ENCODE measurements around the gene PSMD11. TPM values are rescaled to one million over a fixed set of nuclear protein-coding genes. Genes with fewer than 3 reads are reported as not detected.

Gene PSMD11
- total RNA-seq, 1 donor from 2014 or later, result 94.9 TPM

DNA sequence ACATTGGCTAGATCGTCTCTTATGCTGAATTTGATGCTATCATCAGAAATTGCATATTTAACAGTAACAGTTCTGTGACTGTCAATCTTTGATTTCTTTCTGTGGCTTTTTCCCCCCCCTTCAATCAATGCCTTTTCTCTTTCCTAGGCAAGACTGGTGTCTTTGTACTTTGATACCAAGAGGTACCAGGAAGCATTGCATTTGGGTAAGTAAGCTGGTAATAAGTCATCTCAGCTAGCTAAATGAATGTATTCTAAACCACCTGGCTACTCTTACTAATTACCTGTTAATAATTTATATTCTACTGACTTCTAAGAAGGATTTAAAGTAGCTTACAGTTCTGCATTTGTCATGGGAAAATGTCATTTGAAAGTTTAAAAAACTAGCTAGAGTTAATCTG, 20.1 kb downstream of the PSMD11 start:
- no peaks in the 10 kb centered on the region for H3K27me3 Mint-ChIP-seq (ENCODE audit: low read depth)
- no peaks in the 10 kb centered on the region for H3K9me3 Mint-ChIP-seq
- TF ChIP-seq, protein P1, sequence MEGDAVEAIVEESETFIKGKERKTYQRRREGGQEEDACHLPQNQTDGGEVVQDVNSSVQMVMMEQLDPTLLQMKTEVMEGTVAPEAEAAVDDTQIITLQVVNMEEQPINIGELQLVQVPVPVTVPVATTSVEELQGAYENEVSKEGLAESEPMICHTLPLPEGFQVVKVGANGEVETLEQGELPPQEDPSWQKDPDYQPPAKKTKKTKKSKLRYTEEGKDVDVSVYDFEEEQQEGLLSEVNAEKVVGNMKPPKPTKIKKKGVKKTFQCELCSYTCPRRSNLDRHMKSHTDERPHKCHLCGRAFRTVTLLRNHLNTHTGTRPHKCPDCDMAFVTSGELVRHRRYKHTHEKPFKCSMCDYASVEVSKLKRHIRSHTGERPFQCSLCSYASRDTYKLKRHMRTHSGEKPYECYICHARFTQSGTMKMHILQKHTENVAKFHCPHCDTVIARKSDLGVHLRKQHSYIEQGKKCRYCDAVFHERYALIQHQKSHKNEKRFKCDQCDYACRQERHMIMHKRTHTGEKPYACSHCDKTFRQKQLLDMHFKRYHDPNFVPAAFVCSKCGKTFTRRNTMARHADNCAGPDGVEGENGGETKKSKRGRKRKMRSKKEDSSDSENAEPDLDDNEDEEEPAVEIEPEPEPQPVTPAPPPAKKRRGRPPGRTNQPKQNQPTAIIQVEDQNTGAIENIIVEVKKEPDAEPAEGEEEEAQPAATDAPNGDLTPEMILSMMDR (IDR thresholded peaks at IDR 0.05; ENCODE audit: unreplicated experiment), result no peak
- H3K4me1 Mint-ChIP-seq, result peaks cover 2% of the 10 kb centered on the region
- DNase-seq (ENCODE audit: low spot score in 2 of 2, unreplicated experiment in 2 of 2), result no peak
- H3K27ac Mint-ChIP-seq, result no peak overlapping the region
- peaks cover 40% of the 10 kb centered on the region for H3K36me3 Mint-ChIP-seq
- H3K4me3 Mint-ChIP-seq, result no peak overlapping the region

DNA sequence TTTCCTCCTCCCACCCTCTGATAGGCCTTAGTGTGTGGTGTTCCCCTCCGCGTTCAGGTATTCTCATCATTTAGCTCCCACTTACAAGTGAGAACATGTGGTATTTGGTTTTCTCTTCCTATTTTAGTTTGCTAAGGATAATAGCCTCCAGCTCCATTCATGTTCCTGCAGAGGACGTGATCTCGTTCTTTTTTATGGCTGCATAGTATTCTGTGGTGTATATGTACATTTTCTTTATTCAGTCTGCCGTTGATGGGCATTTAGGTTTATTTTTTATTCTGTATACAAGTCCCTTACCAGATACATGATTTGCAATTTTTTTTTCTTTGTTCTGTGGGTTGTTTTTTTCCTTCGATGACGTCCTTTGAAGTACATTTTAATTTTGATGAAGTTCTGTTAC, 23.6 kb downstream of the PSMD11 start:
- H3K36me3 Mint-ChIP-seq, result peaks cover 44% of the 10 kb centered on the region
- no peak for DNase-seq (ENCODE audit: low spot score in 2 of 2, unreplicated experiment in 2 of 2)
- no peaks in the 10 kb centered on the region for H3K4me1 Mint-ChIP-seq
- H3K4me3 Mint-ChIP-seq, result no peak overlapping the region
- H3K27ac Mint-ChIP-seq, result no peak overlapping the region
- TF ChIP-seq, protein P1 (IDR thresholded peaks at IDR 0.05; ENCODE audit: unreplicated experiment), result no peak
- no peaks in the 10 kb centered on the region for H3K9me3 Mint-ChIP-seq
- H3K27me3 Mint-ChIP-seq (ENCODE audit: low read depth), result no peaks in the 10 kb centered on the region

DNA sequence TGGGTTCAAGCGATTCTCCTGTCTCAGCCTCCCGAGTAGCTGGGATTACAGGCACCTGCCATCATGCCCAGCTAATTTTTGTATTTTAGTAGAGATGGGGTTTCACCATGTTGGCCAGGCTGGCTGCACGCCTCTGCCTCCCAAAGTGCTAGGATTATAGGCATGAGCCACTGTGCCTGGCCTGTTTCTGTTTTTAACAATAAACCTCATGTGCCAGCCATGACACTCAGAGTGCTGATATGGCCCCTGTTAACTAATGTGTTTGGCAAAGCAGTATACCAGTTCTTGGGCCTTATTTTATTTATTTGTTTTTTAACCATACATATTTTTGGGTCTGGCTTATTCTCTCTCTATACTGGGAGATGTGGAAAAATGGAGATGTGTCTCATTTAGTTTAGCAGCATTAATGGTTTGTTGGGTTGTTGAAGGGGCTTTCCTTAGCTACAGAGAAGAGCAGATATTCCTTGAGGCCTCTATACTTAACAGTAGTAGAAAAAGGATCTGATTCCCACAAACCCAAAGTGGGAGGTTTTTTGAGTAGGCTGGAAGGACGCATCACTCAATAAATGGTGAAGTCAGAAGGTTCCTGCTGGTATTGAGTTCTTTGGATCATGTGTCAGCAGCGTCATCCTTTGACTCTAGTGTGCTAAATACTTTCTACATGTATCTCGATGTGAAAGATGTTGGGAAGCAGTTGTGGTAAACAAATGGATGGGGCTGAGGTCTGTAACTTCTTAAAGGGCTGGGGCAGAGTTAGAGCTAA, 26.3 kb downstream of the PSMD11 start:
- H3K4me1 Mint-ChIP-seq, result no peaks in the 10 kb centered on the region
- no peak overlapping the region for H3K4me3 Mint-ChIP-seq
- TF ChIP-seq, protein P1 (IDR thresholded peaks at IDR 0.05; ENCODE audit: unreplicated experiment), result no peak
- no peak for DNase-seq (ENCODE audit: low spot score in 2 of 2, unreplicated experiment in 2 of 2)
- no peak overlapping the region for H3K27ac Mint-ChIP-seq
- H3K36me3 Mint-ChIP-seq, result peaks cover 61% of the 10 kb centered on the region
- no peaks in the 10 kb centered on the region for H3K27me3 Mint-ChIP-seq (ENCODE audit: low read depth)
- H3K9me3 Mint-ChIP-seq, result no peaks in the 10 kb centered on the region

DNA sequence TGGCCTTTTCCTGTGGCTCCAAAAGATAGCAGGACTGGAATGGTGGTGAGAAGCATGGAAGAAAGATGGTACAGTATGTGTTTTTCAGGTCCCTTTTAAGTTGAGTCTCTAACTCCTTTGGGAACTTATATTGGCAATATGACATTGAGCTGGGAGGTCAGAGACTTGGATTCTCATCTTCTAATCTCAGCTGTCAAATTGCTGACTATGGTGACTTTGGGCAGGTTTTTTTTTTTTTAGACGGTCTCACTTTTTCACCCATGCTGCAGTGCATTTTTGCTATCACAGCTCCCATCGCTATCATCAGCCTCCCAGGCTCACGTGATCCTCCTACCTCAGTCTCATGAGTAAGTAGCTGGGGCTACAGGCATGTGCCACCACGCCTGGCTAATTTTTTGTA, 27.3 kb downstream of the PSMD11 start:
- Mint-ChIP-seq H3K27me3 (ENCODE audit: low read depth) (no peaks in the 10 kb centered on the region), H3K4me1 (no peaks in the 10 kb centered on the region), H3K36me3 (peaks cover 55% of the 10 kb centered on the region), H3K4me3 (no peak overlapping the region), H3K27ac (no peak overlapping the region), H3K9me3 (no peaks in the 10 kb centered on the region)
- no peak for DNase-seq (ENCODE audit: low spot score in 2 of 2, unreplicated experiment in 2 of 2)
- TF ChIP-seq, protein P1 (IDR thresholded peaks at IDR 0.05; ENCODE audit: unreplicated experiment), result no peak

DNA sequence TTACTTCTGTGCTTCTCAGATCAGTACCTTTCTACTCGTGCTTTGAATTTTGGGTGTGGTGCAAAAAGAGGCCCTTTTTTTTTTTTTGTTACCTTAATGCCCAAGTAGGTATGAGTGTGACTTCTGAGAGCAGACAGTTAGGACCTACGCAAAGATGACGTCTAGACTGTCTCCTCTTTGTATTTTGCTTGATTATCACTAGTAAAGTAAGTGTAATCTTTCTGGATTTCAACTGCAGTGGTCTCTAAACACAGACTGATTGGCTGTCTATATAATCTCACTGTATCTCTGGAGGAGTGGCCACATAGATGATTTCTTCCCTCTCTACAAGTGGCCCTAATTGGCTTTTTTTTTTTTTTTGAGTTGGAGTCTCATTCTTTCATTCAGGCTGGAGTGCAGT, 30.9 kb downstream of the PSMD11 start:
- Mint-ChIP-seq H3K4me1 (no peaks in the 10 kb centered on the region), H3K27me3 (ENCODE audit: low read depth) (no peaks in the 10 kb centered on the region), H3K36me3 (peaks cover 60% of the 10 kb centered on the region), H3K4me3 (no peak overlapping the region), H3K27ac (no peak overlapping the region), H3K9me3 (no peaks in the 10 kb centered on the region)
- no peak for DNase-seq (ENCODE audit: low spot score in 2 of 2, unreplicated experiment in 2 of 2)
- TF ChIP-seq, protein P1 (IDR thresholded peaks at IDR 0.05; ENCODE audit: unreplicated experiment), result no peak

All from mesothelial cell of epicardium (in vitro differentiated cells).